SK-N-SH (cell line): Measurements from ENCODE around the gene IRX5. TPM values are rescaled to one million over a fixed set of nuclear protein-coding genes. Genes with fewer than 3 reads are reported as not detected.

Experiments used
- CTCF ChIA-PET: fragments of 300-600, 350-600 bp; formaldehyde crosslinking; extraction: SDS; loops from one replicate; lab custom pipeline; 2021; lab: Yijun Ruan, JAX
- POLR2A ChIA-PET: fragments of 350-600 bp; sonication (Branson Sonifier 250); formaldehyde crosslinking; extraction: SDS; loops from one replicate; lab custom pipeline; 2020; ENCODE audit warnings: antibody characterized with exemption, inconsistent platforms; lab: Yijun Ruan, JAX
- DNase-seq: peaks from one replicate; pipeline ENCODE4 v3.0.0; 2012
- H2AFZ ChIP-seq: fragments of 200-600 bp; sonication (generic); 2 replicates; pipeline ENCODE4 v1.8.1; 2016; ENCODE audit warnings: antibody characterized with exemption, mild to moderate bottlenecking, low read depth
- H3F3A ChIP-seq: fragments of 200-600 bp; sonication (generic); replicated peaks from 2 replicates; pipeline ENCODE3; 2016; ENCODE audit warnings: antibody characterized with exemption, mild to moderate bottlenecking; ENCODE audit not compliant: insufficient read depth
- H3K27ac ChIP-seq, 2 experiments: fragments of 200-500 bp in 1 of 2; fragments of 200-600 bp in 1 of 2; sonication (Bioruptor generic) in 1 of 2; sonication (generic), shearing (Covaris generic) in 1 of 2; 2 replicates each; pipeline versions ENCODE4 v1.5.1 to v1.6.1; 2014 to 2016; ENCODE audit warnings: low read depth in 2 of 2, inconsistent platforms in 1 of 2, low read length in 1 of 2, mild to moderate bottlenecking in 1 of 2, mixed read lengths in 1 of 2
- H3K27me3 ChIP-seq: fragments of 200-600 bp; sonication (generic), shearing (Covaris generic); 2 replicates; pipeline ENCODE4 v1.6.1; 2016; ENCODE audit warnings: mixed run types; ENCODE audit not compliant: insufficient read depth
- H3K36me3 ChIP-seq, 2 experiments: fragments of 200-500 bp in 1 of 2; fragments of 200-600 bp in 1 of 2; sonication (Bioruptor generic) in 1 of 2; sonication (generic) in 1 of 2; replicated peaks in 1 of 2; 2 replicates each; pipeline versions ENCODE3 to v1.5.1; 2014 to 2016; ENCODE audit warnings: low read length in 1 of 2, mild to moderate bottlenecking in 1 of 2; ENCODE audit not compliant: insufficient read depth in 2 of 2, control insufficient read depth in 1 of 2
- H3K4me1 ChIP-seq, 2 experiments: fragments of 200-500 bp in 1 of 2; fragments of 200-600 bp in 1 of 2; sonication (Bioruptor generic) in 1 of 2; sonication (generic), shearing (Covaris generic) in 1 of 2; 2 replicates each; pipeline versions ENCODE4 v1.5.1 to v1.6.1; 2014 to 2016; ENCODE audit warnings: low read depth in 1 of 2, low read length in 1 of 2, mixed run types in 1 of 2; ENCODE audit not compliant: insufficient read depth in 2 of 2, control insufficient read depth in 1 of 2
- H3K4me2 ChIP-seq: fragments of 200-600 bp; sonication (generic), shearing (Covaris generic); 2 replicates; pipeline ENCODE4 v1.6.1; 2017; ENCODE audit warnings: mixed run types
- H3K4me3 ChIP-seq, 2 experiments: fragments of 200-500 bp in 1 of 2; fragments of 200-600 bp in 1 of 2; sonication (Bioruptor generic) in 1 of 2; sonication (generic), shearing (Covaris generic) in 1 of 2; 2 replicates each; pipeline versions ENCODE4 v1.5.1 to v1.8.1; 2014 to 2016; ENCODE audit warnings: low read depth in 2 of 2, inconsistent platforms in 1 of 2, low read length in 1 of 2, mild to moderate bottlenecking in 1 of 2, mixed read lengths in 1 of 2, moderate library complexity in 1 of 2
- H3K79me2 ChIP-seq: fragments of 200-600 bp; sonication (generic); 2 replicates; pipeline ENCODE4 v1.8.1; 2017; ENCODE audit warnings: mild to moderate bottlenecking; ENCODE audit not compliant: insufficient read depth
- H3K9ac ChIP-seq: fragments of 200-600 bp; sonication (generic); 2 replicates; pipeline ENCODE4 v1.6.1; 2017; ENCODE audit warnings: mixed run types
- H3K9me2 ChIP-seq: fragments of 200-600 bp; sonication (generic); 2 replicates; pipeline ENCODE4 v1.6.1; 2017; ENCODE audit warnings: mixed run types
- H3K9me3 ChIP-seq: fragments of 200-600 bp; sonication (generic); 2 replicates; pipeline ENCODE4 v1.6.1; 2017; ENCODE audit warnings: mixed run types, mild to moderate bottlenecking, moderate library complexity
- H4K20me1 ChIP-seq: fragments of 200-600 bp; sonication (generic); 2 replicates; pipeline ENCODE4 v1.6.1; 2017; ENCODE audit warnings: mild to moderate bottlenecking, mixed run types; ENCODE audit not compliant: insufficient read depth
- ELF1 ChIP-seq: IDR thresholded peaks from 2 replicates; pipeline ENCODE4 v1.4.0; 2012
- FOSL2 ChIP-seq: IDR thresholded peaks from 2 replicates; pipeline ENCODE4 v1.4.0; 2012; ENCODE audit warnings: low read depth, mild to moderate bottlenecking, moderate library complexity, borderline replicate concordance
- FOXJ3 ChIP-seq: sonication (generic); formaldehyde crosslinking; IDR thresholded peaks from 2 replicates; pipeline ENCODE4 v1.5.1; 2020; ENCODE audit warnings: mild to moderate bottlenecking, missing genetic modification reagents
- GABPA ChIP-seq: IDR thresholded peaks from 2 replicates; pipeline ENCODE4 v1.4.0; 2012; ENCODE audit warnings: low read depth, mild to moderate bottlenecking
- GATA2 ChIP-seq: sonication (generic); formaldehyde crosslinking; IDR thresholded peaks from 2 replicates; pipeline ENCODE4 v1.5.0; 2020; ENCODE audit warnings: mild to moderate bottlenecking, missing genetic modification reagents
- MEF2A ChIP-seq: IDR thresholded peaks from 2 replicates; pipeline ENCODE4 v1.4.0; 2012; ENCODE audit warnings: low read depth, borderline replicate concordance
- MXI1 ChIP-seq: IDR thresholded peaks from 2 replicates; pipeline ENCODE4 v1.6.1; 2012; ENCODE audit warnings: mild to moderate bottlenecking, low read depth, low read length, improper control_type of control experiment
- NFIC ChIP-seq: IDR thresholded peaks from 2 replicates; pipeline ENCODE4 v1.4.0; 2012; ENCODE audit warnings: borderline replicate concordance
- NRF1 ChIP-seq: IDR thresholded peaks from 2 replicates; pipeline ENCODE4 v1.6.1; 2012; ENCODE audit warnings: low read depth, mild to moderate bottlenecking, low read length
- PBX3 ChIP-seq: IDR thresholded peaks from 2 replicates; pipeline ENCODE4; 2012
- POLR2AphosphoS5 ChIP-seq: IDR thresholded peaks from 2 replicates; pipeline ENCODE4 v1.6.1; 2012; ENCODE audit warnings: low read depth, low read length
- RAD21 ChIP-seq: IDR thresholded peaks from 2 replicates; pipeline ENCODE4 v1.6.1; 2012; ENCODE audit warnings: mild to moderate bottlenecking, low read length
- RFX5 ChIP-seq: IDR thresholded peaks from 2 replicates; pipeline ENCODE4 v1.6.1; 2012; ENCODE audit warnings: mild to moderate bottlenecking, improper control_type of control experiment, low read length
- TAF1 ChIP-seq: IDR thresholded peaks from 2 replicates; pipeline ENCODE4 v1.6.1; 2012; ENCODE audit warnings: low read depth, mild to moderate bottlenecking, low read length, moderate library complexity, borderline replicate concordance
- TCF12 ChIP-seq: IDR thresholded peaks from 2 replicates; pipeline ENCODE4 v1.4.0; 2012
- TEAD4 ChIP-seq: IDR thresholded peaks from 2 replicates; pipeline ENCODE4 v1.4.0; 2012; ENCODE audit warnings: mild to moderate bottlenecking, borderline replicate concordance; ENCODE audit not compliant: insufficient read depth
- YY1 ChIP-seq: IDR thresholded peaks from 2 replicates; pipeline ENCODE4 v1.4.0; 2012; ENCODE audit warnings: low read depth, mild to moderate bottlenecking
- ZBTB33 ChIP-seq: IDR thresholded peaks from 2 replicates; pipeline ENCODE4 v1.4.0; 2012; ENCODE audit warnings: low read depth, borderline replicate concordance
- WGBS: methylation state at CpG from one replicate; pipeline ENCODE4 v1.1.6; 2017; ENCODE audit warnings: low lambda C conversion rate; 5-methylcytosine and 5-hydroxymethylcytosine counted together
- polyA plus RNA-seq, 3 experiments: library from polyadenylated mRNA; depleted of rRNA; stranded (reverse); fragments of >200 nt; gene quantifications; 2 replicates each; pipeline ENCODE4 v1.2.3, GENCODE V29; 2012
- TF ChIP-seq, protein P1 (sequence below): IDR thresholded peaks from 2 replicates; pipeline ENCODE4 v1.4.0; 2012; ENCODE audit warnings: low read depth
- TF ChIP-seq, protein P2 (sequence below): IDR thresholded peaks from 2 replicates; pipeline ENCODE4 v1.6.1; 2012; ENCODE audit warnings: mild to moderate bottlenecking, low read depth, low read length, moderate library complexity
- TF ChIP-seq, protein P3 (sequence below): IDR thresholded peaks from 2 replicates; pipeline ENCODE4 v1.4.0; 2012; ENCODE audit warnings: low read depth, borderline replicate concordance

Gene IRX5
- polyA plus RNA-seq, 1 of the 3 experiments (the other 2 are of a cell fraction), result 1.4 TPM

DNA sequence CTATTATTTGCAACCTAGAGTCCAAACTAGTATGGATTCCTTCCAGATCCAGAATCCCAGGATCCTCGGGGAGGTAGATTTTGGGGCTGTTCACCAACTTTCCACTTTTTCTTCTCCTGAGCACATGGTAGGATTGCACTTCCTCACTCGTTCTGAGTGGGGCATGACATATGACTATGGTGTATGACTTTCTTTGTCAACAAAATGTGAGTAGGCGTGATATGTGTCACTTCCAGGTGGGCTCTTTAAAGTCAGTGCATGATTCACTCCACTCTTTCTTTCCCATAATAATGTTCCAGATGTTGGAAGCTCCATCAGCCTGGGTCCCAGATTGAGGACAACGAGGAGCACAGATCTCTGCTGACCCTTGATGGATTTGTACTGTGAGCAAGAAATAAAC, 21.5 kb downstream of the IRX5 start (continued):
- TF ChIP-seq PBX3 (no peak), NFIC (no peak), TCF12 (no peak), MXI1 (no peak), FOSL2 (no peak), TEAD4 (no peak), ELF1 (no peak)
- TF ChIP-seq, protein P1, sequence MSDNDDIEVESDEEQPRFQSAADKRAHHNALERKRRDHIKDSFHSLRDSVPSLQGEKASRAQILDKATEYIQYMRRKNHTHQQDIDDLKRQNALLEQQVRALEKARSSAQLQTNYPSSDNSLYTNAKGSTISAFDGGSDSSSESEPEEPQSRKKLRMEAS, result no peak
- TF ChIP-seq, protein P2, sequence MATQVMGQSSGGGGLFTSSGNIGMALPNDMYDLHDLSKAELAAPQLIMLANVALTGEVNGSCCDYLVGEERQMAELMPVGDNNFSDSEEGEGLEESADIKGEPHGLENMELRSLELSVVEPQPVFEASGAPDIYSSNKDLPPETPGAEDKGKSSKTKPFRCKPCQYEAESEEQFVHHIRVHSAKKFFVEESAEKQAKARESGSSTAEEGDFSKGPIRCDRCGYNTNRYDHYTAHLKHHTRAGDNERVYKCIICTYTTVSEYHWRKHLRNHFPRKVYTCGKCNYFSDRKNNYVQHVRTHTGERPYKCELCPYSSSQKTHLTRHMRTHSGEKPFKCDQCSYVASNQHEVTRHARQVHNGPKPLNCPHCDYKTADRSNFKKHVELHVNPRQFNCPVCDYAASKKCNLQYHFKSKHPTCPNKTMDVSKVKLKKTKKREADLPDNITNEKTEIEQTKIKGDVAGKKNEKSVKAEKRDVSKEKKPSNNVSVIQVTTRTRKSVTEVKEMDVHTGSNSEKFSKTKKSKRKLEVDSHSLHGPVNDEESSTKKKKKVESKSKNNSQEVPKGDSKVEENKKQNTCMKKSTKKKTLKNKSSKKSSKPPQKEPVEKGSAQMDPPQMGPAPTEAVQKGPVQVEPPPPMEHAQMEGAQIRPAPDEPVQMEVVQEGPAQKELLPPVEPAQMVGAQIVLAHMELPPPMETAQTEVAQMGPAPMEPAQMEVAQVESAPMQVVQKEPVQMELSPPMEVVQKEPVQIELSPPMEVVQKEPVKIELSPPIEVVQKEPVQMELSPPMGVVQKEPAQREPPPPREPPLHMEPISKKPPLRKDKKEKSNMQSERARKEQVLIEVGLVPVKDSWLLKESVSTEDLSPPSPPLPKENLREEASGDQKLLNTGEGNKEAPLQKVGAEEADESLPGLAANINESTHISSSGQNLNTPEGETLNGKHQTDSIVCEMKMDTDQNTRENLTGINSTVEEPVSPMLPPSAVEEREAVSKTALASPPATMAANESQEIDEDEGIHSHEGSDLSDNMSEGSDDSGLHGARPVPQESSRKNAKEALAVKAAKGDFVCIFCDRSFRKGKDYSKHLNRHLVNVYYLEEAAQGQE, result no peak

DNA sequence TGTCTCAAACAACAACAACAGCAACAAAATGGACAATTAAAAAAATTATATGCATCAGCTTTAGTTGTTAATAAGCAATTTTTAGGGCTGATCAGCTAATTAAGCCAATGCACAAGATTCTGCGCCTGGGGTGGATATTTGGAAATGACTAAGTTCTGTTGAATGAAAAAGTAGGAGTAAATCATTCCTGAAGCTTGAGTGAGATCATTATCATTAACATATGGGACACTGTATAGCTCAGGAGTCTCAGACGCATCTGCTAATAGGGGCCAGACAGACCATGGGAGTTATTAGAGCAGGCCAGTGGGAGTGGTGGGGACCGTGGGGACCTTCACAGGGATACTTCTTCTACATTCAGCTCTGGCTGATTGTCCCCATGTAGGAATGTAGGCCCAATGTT, 22.8 kb downstream of the IRX5 start:
- Histone ChIP-seq H3K27ac (no peak overlapping the region), H3K4me3 (no peak overlapping the region), H3K4me1 (no peaks in the 10 kb centered on the region; a peak in 1 of 4 replicates), H3K36me3 (no peaks in the 10 kb centered on the region), H3K4me2 (no peak overlapping the region), H3F3A (no peaks in the 10 kb centered on the region), H4K20me1 (no peaks in the 10 kb centered on the region), H3K9me2 (no peaks in the 10 kb centered on the region), H3K9me3 (no peaks in the 10 kb centered on the region), H2AFZ (no peak overlapping the region), H3K9ac (no peak overlapping the region), H3K79me2 (no peaks in the 10 kb centered on the region), H3K27me3 (no peaks in the 10 kb centered on the region)
- CTCF ChIA-PET, result no interaction called here
- TF ChIP-seq ELF1 (no peak), GATA2 (CRISPR knock-in tag) (no peak), RAD21 (no peak), POLR2AphosphoS5 (no peak), MEF2A (no peak), RFX5 (no peak), FOXJ3 (CRISPR knock-in tag) (no peak), YY1 (no peak), ZBTB33 (no peak), NRF1 (no peak), MXI1 (no peak), TAF1 (no peak), GABPA (no peak), TEAD4 (no peak)
- TF ChIP-seq, protein P3, sequence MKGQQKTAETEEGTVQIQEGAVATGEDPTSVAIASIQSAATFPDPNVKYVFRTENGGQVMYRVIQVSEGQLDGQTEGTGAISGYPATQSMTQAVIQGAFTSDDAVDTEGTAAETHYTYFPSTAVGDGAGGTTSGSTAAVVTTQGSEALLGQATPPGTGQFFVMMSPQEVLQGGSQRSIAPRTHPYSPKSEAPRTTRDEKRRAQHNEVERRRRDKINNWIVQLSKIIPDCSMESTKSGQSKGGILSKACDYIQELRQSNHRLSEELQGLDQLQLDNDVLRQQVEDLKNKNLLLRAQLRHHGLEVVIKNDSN, result no peak
- TF ChIP-seq, protein P2, result no peak
- DNase-seq, result no peak
- POLR2A ChIA-PET, result interaction anchor here (1.3 kb wide), 1 partner anchor 9 kb away, joined by 3 read pairs; no protein-coding TSS in a partner anchor
- WGBS, result 76% methylated on average over 3 of the region's 3 CpGs
